K562 (cell line): ENCODE results near the gene MEX3A. TPM values are rescaled to one million over a fixed set of nuclear protein-coding genes. Genes with fewer than 3 reads are reported as not detected.

ENCODE experiments used
- ARID1B ChIP-seq: fragments of 450-650 bp; IDR thresholded peaks from 2 replicates; pipeline ENCODE4 v1.6.1; 2016; ENCODE audit warnings: antibody characterized with exemption, mild to moderate bottlenecking, inconsistent platforms
- ARID4B ChIP-seq: sonication (generic); formaldehyde crosslinking; IDR thresholded peaks from 2 replicates; pipeline ENCODE4 v1.8.0; 2022; ENCODE audit warnings: mild to moderate bottlenecking, missing genetic modification reagents
- DEAF1 ChIP-seq: fragments of 450-650 bp; formaldehyde crosslinking; IDR thresholded peaks from 2 replicates; pipeline ENCODE4 v1.4.0; 2020; ENCODE audit warnings: mild to moderate bottlenecking, moderate library complexity
- FOXK2 ChIP-seq, 2 experiments: fragments of 450-650 bp; IDR thresholded peaks in 1 of 2; conservative IDR thresholded peaks in 1 of 2; 2 replicates each; pipeline ENCODE4 v1.6.1; 2016; ENCODE audit warnings: low read depth in 2 of 2, mild to moderate bottlenecking in 1 of 2
- KAT7 ChIP-seq: sonication (generic); formaldehyde crosslinking; IDR thresholded peaks from 2 replicates; pipeline ENCODE4 v1.8.0; 2022; ENCODE audit warnings: missing genetic modification reagents, mild to moderate bottlenecking, borderline replicate concordance
- MTA3 ChIP-seq: fragments of 450-650 bp; formaldehyde crosslinking; IDR thresholded peaks from 2 replicates; pipeline ENCODE4 v1.6.1; 2017; ENCODE audit warnings: mild to moderate bottlenecking, borderline replicate concordance
- NR2C2 ChIP-seq, 2 experiments: fragments of 200-800 bp in 1 of 2; sonication (Bioruptor generic) in 1 of 2; sonication (generic) in 1 of 2; formaldehyde crosslinking in 1 of 2; IDR thresholded peaks; 2 replicates each; pipeline versions ENCODE4 v1.6.1 to v1.8.0; 2016 to 2022; ENCODE audit warnings: mild to moderate bottlenecking in 1 of 2, missing compliant biosample characterization in 1 of 2, missing genetic modification characterization in 1 of 2, missing genetic modification reagents in 1 of 2
- NUFIP1 ChIP-seq: fragments of 450-650 bp; IDR thresholded peaks from 2 replicates; pipeline ENCODE4 v1.6.1; 2018; ENCODE audit not compliant: partially characterized antibody
- SIN3A ChIP-seq, 2 experiments: fragments of 150-350 bp in 1 of 2; IDR thresholded peaks; 2 replicates each; pipeline ENCODE4 v1.6.1; 2011 to 2016; ENCODE audit warnings: borderline replicate concordance in 2 of 2, low read depth in 2 of 2, low read length in 2 of 2, mild to moderate bottlenecking in 2 of 2, moderate library complexity in 2 of 2; ENCODE audit not compliant: control insufficient read depth in 1 of 2
- SIRT6 ChIP-seq: IDR thresholded peaks from one replicate; pipeline ENCODE4 v1.6.1; 2012; ENCODE audit warnings: low read depth, mild to moderate bottlenecking, control low read depth, inconsistent platforms, low read length, moderate library complexity
- STAT6 ChIP-seq: sonication (generic); formaldehyde crosslinking; IDR thresholded peaks from 2 replicates; pipeline ENCODE4 v1.8.1; 2023; ENCODE audit warnings: mild to moderate bottlenecking, missing genetic modification reagents
- TRIM24 ChIP-seq, 2 experiments: fragments of 450-650 bp; IDR thresholded peaks; 2 replicates each; pipeline ENCODE4 v1.6.1; 2016
- ZFX ChIP-seq: sonication (generic); formaldehyde crosslinking; IDR thresholded peaks from 2 replicates; pipeline ENCODE4 v1.8.0; 2022; ENCODE audit warnings: mild to moderate bottlenecking, missing genetic modification reagents, moderate library complexity
- ZNF146 ChIP-seq: IDR thresholded peaks from one replicate; pipeline ENCODE4 v1.6.1; 2018; ENCODE audit warnings: missing compliant biosample characterization; ENCODE audit not compliant: unreplicated experiment
- polyA plus RNA-seq, 8 experiments: library from polyadenylated mRNA; depleted of rRNA in 4 of 8; stranded (reverse) in 5 of 8; unstranded in 3 of 8; fragments of >200 nt; fragmentation: Nextera tagmentation in 2 of 8; fragmentation: Illumina TruSeq in 1 of 8; extraction: Ambion mirVana in 2 of 8; extraction: Trizol in 1 of 8; gene quantifications; 2 replicates each; pipeline versions ENCODE4 v1.2.1 to v1.2.3, GENCODE V29; 2011 to 2014; ENCODE audit warnings: inconsistent platforms in 1 of 8, missing spikeins in 1 of 8
- total RNA-seq, 7 experiments: library from RNA; depleted of rRNA in 6 of 7; stranded (reverse); fragments of >200 nt in 6 of 7; fragmentation: Illumina TruSeq in 2 of 7; extraction: Trizol in 2 of 7; gene quantifications; 2 replicates each; pipeline versions ENCODE4 v1.2.1 to v1.2.3, GENCODE V29; 2011 to 2021; ENCODE audit warnings: low replicate concordance in 1 of 7
- TF ChIP-seq, protein P1 (sequence below), 2 experiments: fragments of 450-650 bp; IDR thresholded peaks; 2 replicates each; pipeline ENCODE4 v1.6.1; 2016

Gene MEX3A
- total and polyA plus RNA-seq, 9 of the 15 experiments (the other 6 are each of a cell fraction or from before 2014, with no cell fraction given): 0.36 to 13.7 (median 5.2) TPM

DNA sequence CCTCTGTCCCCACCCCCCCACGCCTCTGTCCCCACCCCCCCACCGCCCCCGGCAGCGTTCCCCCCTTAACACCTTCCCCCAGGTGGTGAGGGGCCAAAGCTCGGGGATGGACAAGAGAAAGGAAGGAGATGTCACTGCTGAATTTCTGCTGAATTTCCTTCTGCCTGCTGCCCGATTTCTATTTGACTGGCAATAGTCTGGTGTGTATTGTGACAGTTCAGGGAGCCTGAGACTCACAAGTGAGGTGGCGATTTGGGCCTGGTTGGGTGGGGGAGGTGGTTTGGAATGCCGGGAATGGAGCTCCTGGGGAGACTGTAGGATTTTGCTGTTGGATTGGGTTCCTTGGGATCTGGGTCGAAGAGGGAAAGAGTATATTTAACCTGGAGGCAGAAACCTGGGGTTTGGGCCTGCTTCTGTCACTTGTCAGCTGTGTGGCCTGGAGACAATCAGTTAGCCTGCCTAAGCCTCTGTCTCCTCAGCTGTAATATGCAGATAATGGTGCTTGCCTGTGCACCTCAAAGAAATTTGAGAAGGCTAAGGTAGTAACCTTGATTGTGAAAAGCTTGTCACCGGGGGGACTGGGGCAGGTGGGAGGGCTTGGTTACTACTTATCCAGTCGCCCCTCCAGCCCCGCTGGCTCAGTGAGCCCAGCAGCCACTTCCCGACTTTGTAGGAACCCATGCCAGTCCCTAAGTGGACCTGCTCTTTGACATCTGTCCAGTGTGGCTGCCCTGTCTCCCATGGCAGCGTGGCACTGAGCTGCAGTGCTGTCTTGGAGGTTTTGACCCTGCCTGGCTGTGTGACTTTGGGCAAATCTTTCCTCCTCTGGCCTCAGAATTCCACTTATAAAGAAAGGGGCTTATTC is 24.6 kb upstream of the MEX3A start (continued):
- no peak for TF ChIP-seq DEAF1 (CRISPR knock-in tag)
- peak; percentile 70 for TF ChIP-seq ARID1B
- TF ChIP-seq, protein P1, sequence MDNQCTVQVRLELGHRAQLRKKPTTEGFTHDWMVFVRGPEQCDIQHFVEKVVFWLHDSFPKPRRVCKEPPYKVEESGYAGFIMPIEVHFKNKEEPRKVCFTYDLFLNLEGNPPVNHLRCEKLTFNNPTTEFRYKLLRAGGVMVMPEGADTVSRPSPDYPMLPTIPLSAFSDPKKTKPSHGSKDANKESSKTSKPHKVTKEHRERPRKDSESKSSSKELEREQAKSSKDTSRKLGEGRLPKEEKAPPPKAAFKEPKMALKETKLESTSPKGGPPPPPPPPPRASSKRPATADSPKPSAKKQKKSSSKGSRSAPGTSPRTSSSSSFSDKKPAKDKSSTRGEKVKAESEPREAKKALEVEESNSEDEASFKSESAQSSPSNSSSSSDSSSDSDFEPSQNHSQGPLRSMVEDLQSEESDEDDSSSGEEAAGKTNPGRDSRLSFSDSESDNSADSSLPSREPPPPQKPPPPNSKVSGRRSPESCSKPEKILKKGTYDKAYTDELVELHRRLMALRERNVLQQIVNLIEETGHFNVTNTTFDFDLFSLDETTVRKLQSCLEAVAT (IDR thresholded peaks at IDR 0.05): peak in 1 of 2 experiments; percentile 42; a peak in 1 of 4 replicates
- no peak for TF ChIP-seq MTA3
- TF ChIP-seq TRIM24 (IDR thresholded peaks at IDR 0.05): 0 out of 4 replicates have a peak, but pooled peaks of 1 of the 2 experiments have one; percentile 22
- TF ChIP-seq FOXK2 (conservative IDR thresholded peaks at IDR 0.05 in 1 of 2, IDR thresholded peaks at IDR 0.05 in 1 of 2; ENCODE audit: low read depth in 2 of 2): no peak
- peak; percentile 68 for TF ChIP-seq ZFX (CRISPR knock-in tag)
- no peak for TF ChIP-seq STAT6 (CRISPR knock-in tag)
- TF ChIP-seq NUFIP1: no peak
- TF ChIP-seq ZNF146 (CRISPR knock-in tag): no peak
- no peak for TF ChIP-seq SIRT6
- no peak for TF ChIP-seq NR2C2 (CRISPR knock-in tag; IDR thresholded peaks at IDR 0.05)
- TF ChIP-seq NR2C2 (tag; IDR thresholded peaks at IDR 0.05): 0 out of 2 replicates have a peak, but pooled peaks have one; percentile 4
- 0 out of 2 replicates have a peak, but pooled peaks have one; percentile 18 for TF ChIP-seq ARID4B (CRISPR knock-in tag)
- peak; percentile 72 to 80; a peak in 2 of 4 replicates for TF ChIP-seq SIN3A (IDR thresholded peaks at IDR 0.05; ENCODE audit: borderline replicate concordance in 2 of 2, control insufficient read depth in 1 of 2, low read depth in 2 of 2, low read length in 2 of 2)
- 0 out of 2 replicates have a peak, but pooled peaks have one; percentile 19 for TF ChIP-seq KAT7
